H1 (cell line): ENCODE measurements around the gene VSNL1.

ENCODE experiments used
- RFX5 ChIP-seq: IDR thresholded peaks from 2 replicates; pipeline ENCODE4 v1.6.1; 2011; ENCODE audit warnings: low read depth, low read length, improper control_type of control experiment, borderline replicate concordance
- SP1 ChIP-seq: IDR thresholded peaks from 2 replicates; pipeline ENCODE4 v1.6.1; 2011; ENCODE audit warnings: low read depth, low read length
- YY1 ChIP-seq: IDR thresholded peaks from 2 replicates; pipeline ENCODE4 v1.6.1; 2011; ENCODE audit warnings: low read depth, mild to moderate bottlenecking, low read length
- TF ChIP-seq, protein P1 (sequence below), 3 experiments: IDR thresholded peaks; 1 replicate in 2 of 3; 2 replicates in 1 of 3; pipeline versions ENCODE4 v1.5.1 to v1.6.1; 2011; ENCODE audit warnings: low read length in 3 of 3, mild to moderate bottlenecking in 3 of 3, inconsistent platforms in 2 of 3, low read depth in 1 of 3, moderate library complexity in 1 of 3; ENCODE audit not compliant: insufficient read depth in 1 of 3; ENCODE audit errors: control extremely low read depth in 1 of 3

DNA sequence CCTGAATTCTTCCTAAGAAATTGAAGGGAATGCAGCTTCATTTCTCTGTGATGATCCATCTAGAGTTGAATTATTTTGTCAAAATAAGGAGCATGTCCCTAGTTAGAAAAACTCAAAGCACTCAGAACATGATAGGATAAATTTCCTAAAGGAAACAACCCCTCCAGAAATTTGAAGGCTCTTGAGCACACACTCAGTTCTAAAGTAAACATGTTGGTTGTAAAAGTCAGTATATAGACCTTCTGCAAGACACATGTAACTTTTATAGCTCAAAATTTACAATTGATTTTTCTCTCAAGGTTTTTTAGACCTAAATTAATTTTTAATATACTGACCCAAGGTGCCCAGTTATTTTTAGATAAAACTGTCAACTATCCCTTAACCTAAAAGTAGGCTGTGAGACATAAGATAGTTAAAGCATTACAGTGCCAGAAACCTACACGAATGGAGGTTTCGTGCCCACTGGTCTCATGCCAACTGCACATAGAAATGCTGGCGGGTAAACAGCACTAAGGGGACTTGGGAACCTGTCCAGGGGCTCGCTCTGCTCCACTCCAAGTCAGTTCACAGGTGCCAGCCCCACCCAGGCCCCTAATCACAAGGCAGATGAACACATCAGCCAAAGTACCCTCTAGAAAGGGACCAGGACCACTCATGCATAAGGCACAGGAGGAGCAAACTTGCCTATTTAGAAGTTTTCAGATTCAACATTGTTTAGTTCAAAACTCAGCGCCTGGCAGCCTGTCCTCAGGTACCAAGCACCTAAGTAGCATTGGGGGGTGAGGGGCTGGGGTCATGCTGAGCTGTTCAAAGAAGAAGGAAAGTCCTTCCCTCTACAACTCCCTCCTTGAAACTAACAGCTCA is 106.6 kb downstream of the VSNL1 start:
- TF ChIP-seq YY1, result no peak
- no peak for TF ChIP-seq SP1
- no peak for TF ChIP-seq RFX5
- TF ChIP-seq, protein P1, sequence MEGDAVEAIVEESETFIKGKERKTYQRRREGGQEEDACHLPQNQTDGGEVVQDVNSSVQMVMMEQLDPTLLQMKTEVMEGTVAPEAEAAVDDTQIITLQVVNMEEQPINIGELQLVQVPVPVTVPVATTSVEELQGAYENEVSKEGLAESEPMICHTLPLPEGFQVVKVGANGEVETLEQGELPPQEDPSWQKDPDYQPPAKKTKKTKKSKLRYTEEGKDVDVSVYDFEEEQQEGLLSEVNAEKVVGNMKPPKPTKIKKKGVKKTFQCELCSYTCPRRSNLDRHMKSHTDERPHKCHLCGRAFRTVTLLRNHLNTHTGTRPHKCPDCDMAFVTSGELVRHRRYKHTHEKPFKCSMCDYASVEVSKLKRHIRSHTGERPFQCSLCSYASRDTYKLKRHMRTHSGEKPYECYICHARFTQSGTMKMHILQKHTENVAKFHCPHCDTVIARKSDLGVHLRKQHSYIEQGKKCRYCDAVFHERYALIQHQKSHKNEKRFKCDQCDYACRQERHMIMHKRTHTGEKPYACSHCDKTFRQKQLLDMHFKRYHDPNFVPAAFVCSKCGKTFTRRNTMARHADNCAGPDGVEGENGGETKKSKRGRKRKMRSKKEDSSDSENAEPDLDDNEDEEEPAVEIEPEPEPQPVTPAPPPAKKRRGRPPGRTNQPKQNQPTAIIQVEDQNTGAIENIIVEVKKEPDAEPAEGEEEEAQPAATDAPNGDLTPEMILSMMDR (IDR thresholded peaks at IDR 0.05; ENCODE audit: control extremely low read depth in 1 of 3, insufficient read depth in 1 of 3, low read depth in 1 of 3, low read length in 3 of 3), result no peak
